GM12878 (cell line): ENCODE results near the gene ARHGEF7.

Source experiments
- CHD1 ChIP-seq: IDR thresholded peaks from 2 replicates; pipeline ENCODE4 v1.6.1; 2012; ENCODE audit warnings: low read depth, low read length, improper control_type of control experiment
- MYC ChIP-seq: IDR thresholded peaks from 2 replicates; pipeline ENCODE4 v1.6.1; 2011; ENCODE audit warnings: mild to moderate bottlenecking, low read length, moderate library complexity, inconsistent platforms; ENCODE audit not compliant: insufficient read depth, insufficient replicate concordance, insufficient read length, severe bottlenecking
- NFIC ChIP-seq: IDR thresholded peaks from 2 replicates; pipeline ENCODE4 v1.6.1; 2012; ENCODE audit warnings: low read depth, mild to moderate bottlenecking, inconsistent platforms, low read length, moderate library complexity
- RAD21 ChIP-seq: IDR thresholded peaks from 2 replicates; pipeline ENCODE4 v1.6.1; 2011; ENCODE audit warnings: mild to moderate bottlenecking, low read depth, low read length, moderate library complexity; ENCODE audit not compliant: insufficient read depth
- SMC3 ChIP-seq: IDR thresholded peaks from 2 replicates; pipeline ENCODE4 v1.6.1; 2011; ENCODE audit warnings: low read length, improper control_type of control experiment, borderline replicate concordance
- YY1 ChIP-seq: IDR thresholded peaks from 2 replicates; pipeline ENCODE4 v1.6.1; 2011; ENCODE audit warnings: low read depth, mild to moderate bottlenecking, low read length
- TF ChIP-seq, protein P1 (sequence below): IDR thresholded peaks from 2 replicates; pipeline ENCODE4 v1.6.1; 2011; ENCODE audit warnings: low read depth, mild to moderate bottlenecking, low read length, moderate library complexity, borderline replicate concordance; ENCODE audit errors: extremely low read depth

DNA sequence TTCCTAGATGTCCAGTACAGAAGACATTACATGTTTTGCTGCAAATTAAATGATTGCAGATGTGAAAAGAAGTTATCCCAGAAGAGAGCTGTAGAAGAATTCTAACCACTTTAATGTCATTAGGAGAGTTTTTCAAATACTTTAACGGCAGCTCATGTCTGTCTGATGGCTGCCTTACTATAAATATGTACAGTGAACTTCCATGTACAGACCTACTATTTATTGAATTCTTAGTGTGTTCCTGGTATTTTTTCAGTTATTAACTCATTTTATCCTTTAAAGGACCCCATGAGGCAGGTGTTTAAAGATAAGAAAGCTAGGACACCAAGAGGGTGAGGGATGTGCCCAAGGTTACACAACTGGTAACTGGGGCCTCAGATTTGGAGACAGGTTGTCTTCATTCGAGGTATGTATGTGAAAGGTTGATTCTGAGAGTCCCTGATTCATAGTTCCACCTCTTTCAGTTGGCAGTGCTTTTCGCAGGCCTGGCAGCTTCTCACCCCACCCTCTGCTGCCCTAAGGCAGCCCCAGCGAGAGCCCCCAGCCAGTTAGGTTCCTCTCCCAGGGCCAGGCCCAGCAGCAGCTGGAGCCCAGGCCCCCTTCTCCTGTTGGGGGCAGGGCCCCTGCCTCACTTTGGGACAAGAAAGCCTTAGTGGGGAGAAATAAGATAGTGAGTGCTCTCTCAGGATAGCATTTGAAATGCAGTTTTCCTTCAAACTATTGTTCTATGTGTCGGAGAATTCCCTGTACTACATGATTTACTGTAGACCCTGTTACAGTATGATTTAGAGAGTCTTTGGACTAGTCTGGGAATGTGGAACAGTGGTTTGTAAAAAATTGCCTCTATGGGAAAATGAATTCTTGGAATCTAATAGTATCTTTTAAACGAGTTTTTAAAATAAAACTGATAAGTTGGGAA is 137.6 kb downstream of the ARHGEF7 start:
- TF ChIP-seq NFIC: no peak
- no peak for TF ChIP-seq RAD21
- TF ChIP-seq SMC3: no peak
- no peak for TF ChIP-seq CHD1
- TF ChIP-seq, protein P1, sequence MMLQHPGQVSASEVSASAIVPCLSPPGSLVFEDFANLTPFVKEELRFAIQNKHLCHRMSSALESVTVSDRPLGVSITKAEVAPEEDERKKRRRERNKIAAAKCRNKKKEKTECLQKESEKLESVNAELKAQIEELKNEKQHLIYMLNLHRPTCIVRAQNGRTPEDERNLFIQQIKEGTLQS: no peak
- TF ChIP-seq YY1: no peak
- TF ChIP-seq MYC: no peak
